ENCODE data around the gene TCF4.

DNA sequence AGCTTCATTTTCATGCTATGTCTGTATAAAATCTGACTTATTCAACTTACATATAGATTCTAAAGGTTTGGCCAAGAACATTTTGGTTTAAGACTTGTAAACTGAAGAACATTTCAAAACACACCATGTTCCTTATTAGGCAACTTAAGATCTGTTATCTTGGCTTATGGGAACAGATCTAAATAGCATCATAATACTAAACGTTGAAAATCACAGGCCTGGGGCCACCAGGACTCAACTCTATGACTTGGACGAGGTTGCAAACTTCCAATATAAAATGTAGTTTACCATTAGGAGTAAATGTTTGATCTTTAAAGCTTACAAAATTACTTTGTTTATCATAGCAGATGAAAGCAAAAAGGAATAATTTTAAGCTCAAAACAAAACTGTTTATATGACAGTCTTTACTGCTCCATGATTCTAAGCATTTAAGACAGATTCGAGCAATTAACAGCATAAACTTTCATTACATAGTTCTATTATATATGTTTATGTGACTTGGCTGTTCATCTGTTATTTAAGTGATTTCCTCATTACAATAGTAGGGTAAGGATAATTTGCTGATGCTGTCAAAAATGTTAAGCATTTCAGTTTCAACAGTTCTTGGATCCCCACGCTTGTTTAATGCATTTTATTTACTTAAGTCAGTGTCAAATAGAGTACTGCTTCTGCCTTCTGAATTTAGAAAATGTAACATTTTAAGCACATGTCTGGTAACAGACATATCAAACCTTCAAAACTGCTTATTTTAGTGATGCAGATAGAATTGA, 8.3 kb downstream of the TCF4 start:
- TF ChIP-seq, protein P1, sequence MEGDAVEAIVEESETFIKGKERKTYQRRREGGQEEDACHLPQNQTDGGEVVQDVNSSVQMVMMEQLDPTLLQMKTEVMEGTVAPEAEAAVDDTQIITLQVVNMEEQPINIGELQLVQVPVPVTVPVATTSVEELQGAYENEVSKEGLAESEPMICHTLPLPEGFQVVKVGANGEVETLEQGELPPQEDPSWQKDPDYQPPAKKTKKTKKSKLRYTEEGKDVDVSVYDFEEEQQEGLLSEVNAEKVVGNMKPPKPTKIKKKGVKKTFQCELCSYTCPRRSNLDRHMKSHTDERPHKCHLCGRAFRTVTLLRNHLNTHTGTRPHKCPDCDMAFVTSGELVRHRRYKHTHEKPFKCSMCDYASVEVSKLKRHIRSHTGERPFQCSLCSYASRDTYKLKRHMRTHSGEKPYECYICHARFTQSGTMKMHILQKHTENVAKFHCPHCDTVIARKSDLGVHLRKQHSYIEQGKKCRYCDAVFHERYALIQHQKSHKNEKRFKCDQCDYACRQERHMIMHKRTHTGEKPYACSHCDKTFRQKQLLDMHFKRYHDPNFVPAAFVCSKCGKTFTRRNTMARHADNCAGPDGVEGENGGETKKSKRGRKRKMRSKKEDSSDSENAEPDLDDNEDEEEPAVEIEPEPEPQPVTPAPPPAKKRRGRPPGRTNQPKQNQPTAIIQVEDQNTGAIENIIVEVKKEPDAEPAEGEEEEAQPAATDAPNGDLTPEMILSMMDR (IDR thresholded peaks at IDR 0.05 in 8 of 11, conservative IDR thresholded peaks at IDR 0.05 in 3 of 11), result no peak
- TF ChIP-seq POLR2A (IDR thresholded peaks at IDR 0.05), result no peak
- TF ChIP-seq POLR2AphosphoS5 (IDR thresholded peaks at IDR 0.05), result no peak

Data from spleen (tissue), 7 donors.